ENCODE results near the gene OR52N1.

Gene OR52N1

DNA sequence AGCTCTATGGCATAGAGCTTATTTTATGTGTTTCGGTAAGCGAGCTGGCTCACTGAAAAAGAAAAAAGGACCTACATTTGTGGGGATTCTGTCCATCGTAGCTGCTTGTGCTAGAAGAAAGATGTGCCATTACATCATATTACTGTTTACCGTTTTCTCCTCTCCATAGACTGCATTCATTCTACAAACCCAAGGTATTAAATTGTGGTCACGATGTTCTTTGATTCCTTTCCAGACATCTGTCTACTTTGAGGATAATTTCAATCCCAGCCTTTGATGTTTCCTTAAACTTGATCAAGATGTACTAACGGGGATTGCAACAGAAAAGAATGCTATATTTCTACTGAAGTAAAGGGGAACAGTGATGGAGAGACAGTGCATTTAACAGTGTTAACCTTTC is 5.5 kb upstream of the OR52N1 start (continued):
- TF ChIP-seq, protein P1, sequence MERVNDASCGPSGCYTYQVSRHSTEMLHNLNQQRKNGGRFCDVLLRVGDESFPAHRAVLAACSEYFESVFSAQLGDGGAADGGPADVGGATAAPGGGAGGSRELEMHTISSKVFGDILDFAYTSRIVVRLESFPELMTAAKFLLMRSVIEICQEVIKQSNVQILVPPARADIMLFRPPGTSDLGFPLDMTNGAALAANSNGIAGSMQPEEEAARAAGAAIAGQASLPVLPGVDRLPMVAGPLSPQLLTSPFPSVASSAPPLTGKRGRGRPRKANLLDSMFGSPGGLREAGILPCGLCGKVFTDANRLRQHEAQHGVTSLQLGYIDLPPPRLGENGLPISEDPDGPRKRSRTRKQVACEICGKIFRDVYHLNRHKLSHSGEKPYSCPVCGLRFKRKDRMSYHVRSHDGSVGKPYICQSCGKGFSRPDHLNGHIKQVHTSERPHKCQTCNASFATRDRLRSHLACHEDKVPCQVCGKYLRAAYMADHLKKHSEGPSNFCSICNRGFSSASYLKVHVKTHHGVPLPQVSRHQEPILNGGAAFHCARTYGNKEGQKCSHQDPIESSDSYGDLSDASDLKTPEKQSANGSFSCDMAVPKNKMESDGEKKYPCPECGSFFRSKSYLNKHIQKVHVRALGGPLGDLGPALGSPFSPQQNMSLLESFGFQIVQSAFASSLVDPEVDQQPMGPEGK (CRISPR knock-in tag; IDR thresholded peaks at IDR 0.05; ENCODE audit: borderline replicate concordance), result no peak

DNA sequence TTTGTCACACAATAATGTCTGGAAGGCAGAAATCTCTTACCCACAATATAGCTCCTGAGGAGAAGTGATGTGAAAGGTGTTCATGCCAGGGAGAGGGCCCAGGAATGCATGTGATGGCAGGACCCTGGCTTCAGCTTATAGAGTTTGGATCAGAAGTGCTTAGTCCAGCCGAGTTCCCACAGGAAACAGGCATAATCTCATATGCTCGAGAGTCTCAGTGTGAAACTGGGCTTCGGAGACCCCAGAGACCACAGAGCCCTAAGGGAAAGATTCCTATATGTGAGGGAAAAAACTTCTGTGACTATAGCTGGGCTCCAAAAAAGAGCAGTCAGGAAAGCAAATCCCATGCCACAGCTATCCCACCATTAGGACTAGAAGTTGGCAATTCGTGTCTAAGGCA is 7.8 kb downstream of the OR52N1 start, which contains the start of gene OR52N5:
Gene OR52N5 (minus strand): TSS at position 101 of the 400 bp plus-strand sequence. CDS start 4,721 bp downstream, outside the sequence.
- TF ChIP-seq SNAI2 (CRISPR knock-in tag; IDR thresholded peaks at IDR 0.05) (no peak), ZNF70 (CRISPR knock-in tag; IDR thresholded peaks at IDR 0.05) (no peak), ZNF8 (CRISPR knock-in tag; IDR thresholded peaks at IDR 0.05) (no peak), ZFP3 (CRISPR knock-in tag; IDR thresholded peaks at IDR 0.05) (no peak), TOX (CRISPR knock-in tag; IDR thresholded peaks at IDR 0.05; ENCODE audit: borderline replicate concordance) (no peak), ZC3H10 (CRISPR knock-in tag; IDR thresholded peaks at IDR 0.05) (no peak), OSR1 (CRISPR knock-in tag; IDR thresholded peaks at IDR 0.05) (no peak), ARNTL (CRISPR knock-in tag; IDR thresholded peaks at IDR 0.05; ENCODE audit: borderline replicate concordance, low read depth) (no peak), PPARA (CRISPR knock-in tag; IDR thresholded peaks at IDR 0.05; ENCODE audit: borderline replicate concordance) (no peak), GLIS3 (CRISPR knock-in tag; IDR thresholded peaks at IDR 0.05) (no peak), ZFP30 (CRISPR knock-in tag; IDR thresholded peaks at IDR 0.05) (no peak), ESRRG (CRISPR knock-in tag; IDR thresholded peaks at IDR 0.05) (no peak), CSDC2 (CRISPR knock-in tag; IDR thresholded peaks at IDR 0.05) (no peak)
- TF ChIP-seq, protein P2, sequence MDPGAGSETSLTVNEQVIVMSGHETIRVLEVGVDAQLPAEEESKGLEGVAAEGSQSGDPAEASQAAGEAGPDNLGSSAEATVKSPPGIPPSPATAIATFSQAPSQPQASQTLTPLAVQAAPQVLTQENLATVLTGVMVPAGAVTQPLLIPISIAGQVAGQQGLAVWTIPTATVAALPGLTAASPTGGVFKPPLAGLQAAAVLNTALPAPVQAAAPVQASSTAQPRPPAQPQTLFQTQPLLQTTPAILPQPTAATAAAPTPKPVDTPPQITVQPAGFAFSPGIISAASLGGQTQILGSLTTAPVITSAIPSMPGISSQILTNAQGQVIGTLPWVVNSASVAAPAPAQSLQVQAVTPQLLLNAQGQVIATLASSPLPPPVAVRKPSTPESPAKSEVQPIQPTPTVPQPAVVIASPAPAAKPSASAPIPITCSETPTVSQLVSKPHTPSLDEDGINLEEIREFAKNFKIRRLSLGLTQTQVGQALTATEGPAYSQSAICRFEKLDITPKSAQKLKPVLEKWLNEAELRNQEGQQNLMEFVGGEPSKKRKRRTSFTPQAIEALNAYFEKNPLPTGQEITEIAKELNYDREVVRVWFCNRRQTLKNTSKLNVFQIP (CRISPR knock-in tag; IDR thresholded peaks at IDR 0.05; ENCODE audit: borderline replicate concordance, low read depth), result no peak
- TF ChIP-seq, protein P1 (CRISPR knock-in tag; IDR thresholded peaks at IDR 0.05; ENCODE audit: borderline replicate concordance), result no peak
- TF ChIP-seq, protein P3, sequence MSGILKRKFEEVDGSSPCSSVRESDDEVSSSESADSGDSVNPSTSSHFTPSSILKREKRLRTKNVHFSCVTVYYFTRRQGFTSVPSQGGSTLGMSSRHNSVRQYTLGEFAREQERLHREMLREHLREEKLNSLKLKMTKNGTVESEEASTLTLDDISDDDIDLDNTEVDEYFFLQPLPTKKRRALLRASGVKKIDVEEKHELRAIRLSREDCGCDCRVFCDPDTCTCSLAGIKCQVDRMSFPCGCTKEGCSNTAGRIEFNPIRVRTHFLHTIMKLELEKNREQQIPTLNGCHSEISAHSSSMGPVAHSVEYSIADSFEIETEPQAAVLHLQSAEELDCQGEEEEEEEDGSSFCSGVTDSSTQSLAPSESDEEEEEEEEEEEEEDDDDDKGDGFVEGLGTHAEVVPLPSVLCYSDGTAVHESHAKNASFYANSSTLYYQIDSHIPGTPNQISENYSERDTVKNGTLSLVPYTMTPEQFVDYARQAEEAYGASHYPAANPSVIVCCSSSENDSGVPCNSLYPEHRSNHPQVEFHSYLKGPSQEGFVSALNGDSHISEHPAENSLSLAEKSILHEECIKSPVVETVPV (CRISPR knock-in tag; IDR thresholded peaks at IDR 0.05), result no peak
- no peak for ATAC-seq

DNA sequence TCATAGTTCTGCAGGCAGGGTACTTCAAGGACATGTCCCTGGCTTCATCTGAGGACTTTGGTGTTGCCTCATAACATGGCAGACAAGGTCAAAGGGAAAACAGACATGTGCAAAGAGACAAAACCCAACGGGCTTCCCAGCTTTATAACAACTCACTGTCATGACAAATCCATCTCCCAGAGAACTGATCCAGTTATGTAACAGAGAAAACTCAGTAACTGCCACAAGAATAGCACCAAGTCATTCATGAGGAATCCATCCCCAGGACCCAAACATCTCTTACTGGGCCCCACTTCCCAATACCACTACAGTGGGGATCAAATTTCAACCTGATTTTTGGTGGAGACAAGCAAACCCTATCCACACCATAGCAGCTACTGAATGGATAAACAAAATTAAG is 24.0 kb downstream of the OR52N1 start:
- TF ChIP-seq RARB (CRISPR knock-in tag; IDR thresholded peaks at IDR 0.05) (no peak), PPARA (CRISPR knock-in tag; IDR thresholded peaks at IDR 0.05; ENCODE audit: borderline replicate concordance) (no peak), ZNF8 (CRISPR knock-in tag; IDR thresholded peaks at IDR 0.05) (no peak), CSDC2 (CRISPR knock-in tag; IDR thresholded peaks at IDR 0.05) (no peak), ZFP30 (CRISPR knock-in tag; IDR thresholded peaks at IDR 0.05) (no peak), TCF4 (CRISPR knock-in tag; IDR thresholded peaks at IDR 0.05; ENCODE audit: borderline replicate concordance) (no peak), GLIS3 (CRISPR knock-in tag; IDR thresholded peaks at IDR 0.05) (no peak), ISL1 (CRISPR knock-in tag; IDR thresholded peaks at IDR 0.05) (no peak), ZFP3 (CRISPR knock-in tag; IDR thresholded peaks at IDR 0.05) (no peak), ZNF70 (CRISPR knock-in tag; IDR thresholded peaks at IDR 0.05) (no peak)
- TF ChIP-seq, protein P2 (CRISPR knock-in tag; IDR thresholded peaks at IDR 0.05; ENCODE audit: borderline replicate concordance, low read depth), result no peak
- TF ChIP-seq, protein P3 (CRISPR knock-in tag; IDR thresholded peaks at IDR 0.05), result no peak
- no peak for ATAC-seq
